K562 (cell line): ENCODE measurements around the gene FYB1. TPM values are rescaled to one million over a fixed set of nuclear protein-coding genes. Genes with fewer than 3 reads are reported as not detected.

Source experiments
- ELF4 ChIP-seq: fragments of 450-650 bp; formaldehyde crosslinking; IDR thresholded peaks from 2 replicates; pipeline ENCODE4 v1.4.0; 2022; ENCODE audit warnings: missing genetic modification characterization
- ILF3 ChIP-seq: fragments of 450-650 bp; IDR thresholded peaks from 2 replicates; pipeline ENCODE4 v1.6.1; 2018; ENCODE audit warnings: antibody characterized with exemption, mild to moderate bottlenecking, moderate library complexity, borderline replicate concordance
- KLF1 ChIP-seq: fragments of 450-650 bp; IDR thresholded peaks from 2 replicates; pipeline ENCODE4 v1.6.1; 2016; ENCODE audit warnings: missing genetic modification characterization, missing compliant biosample characterization
- MLLT1 ChIP-seq, 2 experiments: fragments of 450-650 bp; IDR thresholded peaks; 2 replicates each; pipeline ENCODE4 v1.6.1; 2016
- SFPQ ChIP-seq: fragments of 200-400 bp; formaldehyde crosslinking; IDR thresholded peaks from 2 replicates; pipeline ENCODE4 v1.6.1; 2017; ENCODE audit warnings: mild to moderate bottlenecking, low read depth, low read length, moderate library complexity
- YBX1 ChIP-seq: fragments of 450-650 bp; IDR thresholded peaks from 2 replicates; pipeline ENCODE4 v1.7.1; 2016; ENCODE audit warnings: mild to moderate bottlenecking
- ZBTB33 ChIP-seq: sonication (generic); formaldehyde crosslinking; IDR thresholded peaks from 2 replicates; pipeline ENCODE4 v1.8.1; 2023; ENCODE audit warnings: mild to moderate bottlenecking, missing genetic modification reagents
- ZKSCAN3 ChIP-seq: fragments of 250-450 bp; sonication (Bioruptor Pico); IDR thresholded peaks from 2 replicates; pipeline ENCODE4 v1.4.0; 2020
- ZNF512 ChIP-seq: IDR thresholded peaks from 2 replicates; pipeline ENCODE4 v1.6.1; 2016; ENCODE audit warnings: missing genetic modification characterization, missing compliant biosample characterization
- ZNF589 ChIP-seq: fragments of 200-800 bp; sonication (Bioruptor generic); IDR thresholded peaks from 2 replicates; pipeline ENCODE4 v1.6.1; 2016; ENCODE audit warnings: low read depth, missing genetic modification characterization, missing compliant biosample characterization
- polyA plus RNA-seq, 8 experiments: library from polyadenylated mRNA; depleted of rRNA in 4 of 8; stranded (reverse) in 5 of 8; unstranded in 3 of 8; fragments of >200 nt; fragmentation: Nextera tagmentation in 2 of 8; fragmentation: Illumina TruSeq in 1 of 8; extraction: Ambion mirVana in 2 of 8; extraction: Trizol in 1 of 8; gene quantifications; 2 replicates each; pipeline versions ENCODE4 v1.2.1 to v1.2.3, GENCODE V29; 2011 to 2014; ENCODE audit warnings: inconsistent platforms in 1 of 8, missing spikeins in 1 of 8
- total RNA-seq, 7 experiments: library from RNA; depleted of rRNA in 6 of 7; stranded (reverse); fragments of >200 nt in 6 of 7; fragmentation: Illumina TruSeq in 2 of 7; extraction: Trizol in 2 of 7; gene quantifications; 2 replicates each; pipeline versions ENCODE4 v1.2.1 to v1.2.3, GENCODE V29; 2011 to 2021; ENCODE audit warnings: low replicate concordance in 1 of 7
- TF ChIP-seq, protein P1 (sequence below): fragments of 450-650 bp; IDR thresholded peaks from 2 replicates; pipeline ENCODE4 v1.6.1; 2016; ENCODE audit warnings: borderline replicate concordance
- TF ChIP-seq, protein P2 (sequence below): fragments of 250-450 bp; sonication (Bioruptor Pico); IDR thresholded peaks from 2 replicates; pipeline ENCODE4 v1.5.0; 2021; ENCODE audit warnings: mild to moderate bottlenecking, moderate library complexity

The FYB1 gene
- total and polyA plus RNA-seq, 9 of the 15 experiments (the other 6 are each of a cell fraction or from before 2014, with no cell fraction given), result 4.7 to 31.5 (median 9.7) TPM

DNA sequence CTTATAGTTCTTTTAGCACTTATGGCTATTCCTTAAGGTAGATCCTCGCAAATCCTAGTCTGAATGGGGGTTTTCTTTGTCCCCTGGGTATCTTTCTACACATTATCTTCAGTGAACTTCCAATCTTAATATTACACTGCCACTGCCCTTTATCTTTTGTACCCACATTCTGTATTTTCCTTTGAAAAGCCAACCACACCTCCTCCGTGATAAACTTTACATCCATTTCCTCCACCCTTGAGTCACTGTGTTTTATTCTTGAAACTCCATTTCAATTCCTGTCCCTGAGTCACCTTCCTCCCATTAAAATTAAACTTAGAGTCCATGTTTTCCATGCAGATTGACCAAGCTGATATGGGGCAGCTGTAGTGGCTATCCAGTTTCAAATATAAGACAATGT is 102.0 kb downstream of the FYB1 start (continued):
- TF ChIP-seq ZBTB33 (CRISPR knock-in tag), result no peak
- TF ChIP-seq SFPQ, result no peak
- TF ChIP-seq ZKSCAN3 (CRISPR knock-in tag), result no peak
- TF ChIP-seq ZNF589, result no peak; the same call in 1 of the 2 replicates
- no peak for TF ChIP-seq YBX1
- no peak for TF ChIP-seq KLF1 (tag)
- no peak for TF ChIP-seq ELF4 (CRISPR knock-in tag)
- no peak for TF ChIP-seq MLLT1 (IDR thresholded peaks at IDR 0.05)
- TF ChIP-seq, protein P1, sequence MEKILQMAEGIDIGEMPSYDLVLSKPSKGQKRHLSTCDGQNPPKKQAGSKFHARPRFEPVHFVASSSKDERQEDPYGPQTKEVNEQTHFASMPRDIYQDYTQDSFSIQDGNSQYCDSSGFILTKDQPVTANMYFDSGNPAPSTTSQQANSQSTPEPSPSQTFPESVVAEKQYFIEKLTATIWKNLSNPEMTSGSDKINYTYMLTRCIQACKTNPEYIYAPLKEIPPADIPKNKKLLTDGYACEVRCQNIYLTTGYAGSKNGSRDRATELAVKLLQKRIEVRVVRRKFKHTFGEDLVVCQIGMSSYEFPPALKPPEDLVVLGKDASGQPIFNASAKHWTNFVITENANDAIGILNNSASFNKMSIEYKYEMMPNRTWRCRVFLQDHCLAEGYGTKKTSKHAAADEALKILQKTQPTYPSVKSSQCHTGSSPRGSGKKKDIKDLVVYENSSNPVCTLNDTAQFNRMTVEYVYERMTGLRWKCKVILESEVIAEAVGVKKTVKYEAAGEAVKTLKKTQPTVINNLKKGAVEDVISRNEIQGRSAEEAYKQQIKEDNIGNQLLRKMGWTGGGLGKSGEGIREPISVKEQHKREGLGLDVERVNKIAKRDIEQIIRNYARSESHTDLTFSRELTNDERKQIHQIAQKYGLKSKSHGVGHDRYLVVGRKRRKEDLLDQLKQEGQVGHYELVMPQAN, result no peak
- no peak for TF ChIP-seq ZNF512 (tag)
- no peak for TF ChIP-seq ILF3
- TF ChIP-seq, protein P2, sequence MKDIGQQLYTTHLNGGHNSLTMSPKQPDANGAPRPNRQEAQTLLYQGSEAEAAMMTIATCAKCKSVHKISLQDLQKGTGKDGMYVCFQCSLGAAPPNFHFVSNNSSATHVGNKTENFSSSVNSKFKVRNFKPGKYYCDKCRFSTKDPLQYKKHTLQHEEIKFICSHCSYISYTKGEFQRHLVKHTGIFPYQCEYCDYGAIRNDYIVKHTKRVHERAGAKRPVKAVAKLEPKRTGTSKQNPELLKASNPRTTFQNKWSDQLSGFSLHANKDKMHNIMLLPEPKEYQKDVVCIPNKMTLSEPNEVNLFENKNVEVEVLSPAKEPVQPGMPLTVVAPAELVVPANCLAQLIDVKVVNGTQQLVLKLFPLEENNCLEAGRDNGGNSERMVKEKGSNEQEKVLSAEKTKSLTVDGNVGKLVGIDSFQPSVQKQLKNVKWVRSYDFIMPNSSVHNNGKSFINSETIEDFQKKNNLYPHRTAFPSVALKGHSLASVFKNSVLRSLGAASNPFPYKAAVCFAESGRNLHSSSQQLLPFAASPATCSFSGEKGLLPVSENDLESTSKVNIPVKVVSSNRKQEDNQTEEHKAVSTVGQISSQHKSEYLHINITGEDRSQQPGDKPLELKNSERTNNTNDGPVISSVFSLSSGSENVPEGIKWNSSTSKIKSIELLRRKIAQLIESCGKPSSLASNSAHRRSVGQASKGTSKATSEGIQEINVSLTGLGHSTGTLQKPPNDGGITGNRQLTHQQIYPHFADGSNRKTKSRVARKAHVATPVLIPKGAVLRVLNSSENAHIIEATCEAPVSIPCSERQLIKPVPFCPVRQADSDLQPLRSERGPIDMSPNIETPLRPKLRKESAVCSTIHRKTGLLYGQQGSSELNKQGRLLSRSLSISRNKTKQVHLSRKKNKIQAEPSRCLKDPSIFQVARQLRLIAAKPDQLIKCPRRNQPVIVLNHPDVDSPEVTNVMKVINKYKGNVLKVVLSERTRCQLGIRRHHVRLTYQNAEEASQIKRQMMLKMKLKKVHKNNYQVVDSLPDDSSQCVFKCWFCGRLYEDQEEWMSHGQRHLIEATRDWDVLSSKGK (CRISPR knock-in tag), result no peak
